ENCODE data around the gene FUBP3.

DNA sequence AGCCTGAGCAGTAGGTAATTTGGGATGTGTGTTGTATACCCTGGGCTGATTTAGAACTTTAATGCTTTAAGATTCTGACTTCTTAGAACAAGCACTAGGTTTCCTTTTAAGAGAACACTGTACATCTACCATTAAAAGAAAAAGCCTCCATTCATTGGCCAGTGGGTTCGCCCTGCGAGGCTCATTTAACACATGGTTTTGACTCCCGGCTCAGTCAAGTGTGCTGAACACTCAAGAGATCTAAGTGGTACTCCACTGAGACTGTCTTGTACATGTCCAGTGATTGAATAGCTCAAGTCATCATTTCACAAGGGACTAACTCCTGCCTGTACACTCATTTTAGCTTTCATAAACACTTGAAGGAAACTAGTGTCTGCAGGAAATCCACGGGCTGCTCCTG, 3.9 kb downstream of the FUBP3 start:
- TF ChIP-seq, protein P1, sequence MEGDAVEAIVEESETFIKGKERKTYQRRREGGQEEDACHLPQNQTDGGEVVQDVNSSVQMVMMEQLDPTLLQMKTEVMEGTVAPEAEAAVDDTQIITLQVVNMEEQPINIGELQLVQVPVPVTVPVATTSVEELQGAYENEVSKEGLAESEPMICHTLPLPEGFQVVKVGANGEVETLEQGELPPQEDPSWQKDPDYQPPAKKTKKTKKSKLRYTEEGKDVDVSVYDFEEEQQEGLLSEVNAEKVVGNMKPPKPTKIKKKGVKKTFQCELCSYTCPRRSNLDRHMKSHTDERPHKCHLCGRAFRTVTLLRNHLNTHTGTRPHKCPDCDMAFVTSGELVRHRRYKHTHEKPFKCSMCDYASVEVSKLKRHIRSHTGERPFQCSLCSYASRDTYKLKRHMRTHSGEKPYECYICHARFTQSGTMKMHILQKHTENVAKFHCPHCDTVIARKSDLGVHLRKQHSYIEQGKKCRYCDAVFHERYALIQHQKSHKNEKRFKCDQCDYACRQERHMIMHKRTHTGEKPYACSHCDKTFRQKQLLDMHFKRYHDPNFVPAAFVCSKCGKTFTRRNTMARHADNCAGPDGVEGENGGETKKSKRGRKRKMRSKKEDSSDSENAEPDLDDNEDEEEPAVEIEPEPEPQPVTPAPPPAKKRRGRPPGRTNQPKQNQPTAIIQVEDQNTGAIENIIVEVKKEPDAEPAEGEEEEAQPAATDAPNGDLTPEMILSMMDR (IDR thresholded peaks at IDR 0.05): no peak
- no peak for TF ChIP-seq EZH2phosphoT487 (IDR thresholded peaks at IDR 0.05)

Measured in neural progenitor cell (in vitro differentiated cells).